IPS-NIHi7 (cell line): ENCODE measurements around the gene SLC38A9.
"Not testable (repeated sequence)": the region's sequence is repeated elsewhere in the genome, so short reads cannot be mapped to it uniquely, and the experiment has no call there.

ENCODE experiments used
- DNase-seq: peaks from one replicate; pipeline ENCODE4 v3.0.0; 2012; ENCODE audit warnings: mixed read lengths; ENCODE audit errors: extremely low spot score

The SLC38A9 gene

GRCh38 chr5:55613112-55613868, 98.8 kb downstream of the SLC38A9 start:
- DNase-seq, result no peak

- no peak for DNase-seq
Measured at GRCh38 chr5:55610542-55610941, 101.6 kb downstream of the SLC38A9 start.

- no peak for DNase-seq
Measured at GRCh38 chr5:55609413-55609812, 102.7 kb downstream of the SLC38A9 start.

GRCh38 chr5:55608595-55609349, 103.4 kb downstream of the SLC38A9 start:
- DNase-seq, result no peak

- not testable (repeated sequence) for DNase-seq
Measured at GRCh38 chr5:55607309-55607708, 104.8 kb downstream of the SLC38A9 start.

- no peak for DNase-seq
Measured at GRCh38 chr5:55604611-55605067, 107.5 kb downstream of the SLC38A9 start.

- DNase-seq, result no peak
Measured at GRCh38 chr5:55603922-55604321, 108.2 kb downstream of the SLC38A9 start.

GRCh38 chr5:55601628-55602027, 110.5 kb downstream of the SLC38A9 start:
- DNase-seq, result no peak

- DNase-seq, result no peak
Measured at GRCh38 chr5:55601204-55601618, 110.9 kb downstream of the SLC38A9 start.

- no peak for DNase-seq
Measured at GRCh38 chr5:55600497-55601203, 111.5 kb downstream of the SLC38A9 start.

GRCh38 chr5:55600086-55600485, 112.0 kb downstream of the SLC38A9 start:
- no peak for DNase-seq

GRCh38 chr5:55599148-55600050, 112.7 kb downstream of the SLC38A9 start:
- no peak for DNase-seq

- no peak for DNase-seq
Measured at GRCh38 chr5:55597014-55597981, 114.8 kb downstream of the SLC38A9 start.

GRCh38 chr5:55594671-55595070, 117.5 kb downstream of the SLC38A9 start:
- DNase-seq, result no peak

- DNase-seq, result no peak
Measured at GRCh38 chr5:55593115-55593472, 119.0 kb downstream of the SLC38A9 start.

GRCh38 chr5:55592388-55593114, 119.6 kb downstream of the SLC38A9 start:
- no peak for DNase-seq

GRCh38 chr5:55591686-55592085, 120.4 kb downstream of the SLC38A9 start:
- DNase-seq, result no peak

- DNase-seq, result no peak
Measured at GRCh38 chr5:55585206-55585610, 126.9 kb downstream of the SLC38A9 start.

- DNase-seq, result no peak
Measured at GRCh38 chr5:55584398-55585205, 127.5 kb downstream of the SLC38A9 start.
